Parathyroid adenoma (tissue), 2 donors: ENCODE results near the gene MRTFB.

Experiments used
- H2AFZ ChIP-seq: fragments of 300-600 bp; sonication (generic); one replicate; pipeline ENCODE4 v1.7.0; 2017; ENCODE audit warnings: antibody characterized with exemption, mild to moderate bottlenecking
- H3K27ac ChIP-seq: fragments of 300-600 bp; sonication (generic); one replicate; pipeline ENCODE4 v1.7.0; 2017
- H3K27me3 ChIP-seq: fragments of 300-600 bp; sonication (generic); one replicate; pipeline ENCODE4 v1.7.0; 2017; ENCODE audit warnings: low read length; ENCODE audit not compliant: control insufficient read depth, insufficient read depth
- H3K36me3 ChIP-seq: fragments of 300-600 bp; sonication (generic); one replicate; pipeline ENCODE4 v1.7.0; 2017; ENCODE audit warnings: low read length; ENCODE audit not compliant: control insufficient read depth, insufficient read depth
- H3K4me1 ChIP-seq: fragments of 300-600 bp; sonication (generic); one replicate; pipeline ENCODE4 v1.7.0; 2017; ENCODE audit warnings: control low read depth
- H3K4me2 ChIP-seq: fragments of 300-600 bp; sonication (generic); one replicate; pipeline ENCODE4 v1.7.0; 2017; ENCODE audit warnings: low read length
- H3K4me3 ChIP-seq: fragments of 300-600 bp; sonication (generic); one replicate; pipeline ENCODE4 v1.7.0; 2017; ENCODE audit warnings: low read depth, low read length
- H3K79me2 ChIP-seq: fragments of 300-600 bp; sonication (generic); one replicate; pipeline ENCODE4 v1.7.0; 2017; ENCODE audit warnings: control low read depth
- H3K9ac ChIP-seq: fragments of 300-600 bp; sonication (generic); one replicate; pipeline ENCODE4 v1.7.0; 2017; ENCODE audit warnings: mild to moderate bottlenecking
- H3K9me3 ChIP-seq: fragments of 300-600 bp; sonication (generic); one replicate; pipeline ENCODE4 v1.7.0; 2017; ENCODE audit warnings: low read length; ENCODE audit not compliant: control insufficient read depth
- TF ChIP-seq, protein P1 (sequence below): fragments of 300-600 bp; sonication (generic); IDR thresholded peaks from one replicate; pipeline ENCODE4 v1.7.0; 2017; ENCODE audit warnings: antibody characterized with exemption, mild to moderate bottlenecking
- donor health status: primary hyperparathyroidism.

Gene MRTFB

DNA sequence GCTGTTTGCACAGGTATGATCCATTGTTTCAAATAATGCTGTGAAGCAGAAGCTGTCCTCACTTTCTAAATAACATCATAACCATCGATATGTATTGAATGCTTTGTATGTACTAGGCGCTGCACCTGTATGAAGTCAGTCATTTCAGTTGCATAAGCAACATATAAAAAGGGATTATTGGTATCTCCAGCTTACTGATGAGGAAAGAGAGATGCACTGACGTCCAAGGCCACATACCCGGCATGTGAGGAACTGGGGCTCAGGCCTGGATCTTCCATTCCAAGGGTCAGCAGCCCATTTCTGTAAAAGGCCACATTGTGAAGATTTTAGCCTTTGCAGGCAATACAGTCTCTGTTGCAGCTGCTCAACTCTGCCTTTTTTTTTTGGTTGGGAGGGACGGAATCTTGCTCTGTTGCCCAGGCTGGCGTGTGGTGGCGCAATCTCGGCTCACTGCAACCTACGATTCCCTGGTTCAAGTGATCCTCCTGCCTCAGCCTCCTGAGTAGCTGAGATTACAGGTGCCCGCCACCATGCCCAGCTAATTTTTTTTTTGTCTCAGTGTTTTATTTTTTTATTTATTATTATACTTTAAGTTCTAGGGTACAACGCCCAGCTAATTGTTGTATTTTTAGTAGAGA, 244.7 kb downstream of the MRTFB start:
- Histone ChIP-seq H2AFZ (no peak overlapping the region), H3K9ac (no peak overlapping the region), H3K9me3 (no peaks in the 10 kb centered on the region), H3K4me3 (no peak overlapping the region), H3K27me3 (no peaks in the 10 kb centered on the region), H3K4me1 (no peaks in the 10 kb centered on the region), H3K36me3 (no peaks in the 10 kb centered on the region), H3K27ac (no peak overlapping the region), H3K79me2 (no peaks in the 10 kb centered on the region), H3K4me2 (no peak overlapping the region)
- TF ChIP-seq, protein P1, sequence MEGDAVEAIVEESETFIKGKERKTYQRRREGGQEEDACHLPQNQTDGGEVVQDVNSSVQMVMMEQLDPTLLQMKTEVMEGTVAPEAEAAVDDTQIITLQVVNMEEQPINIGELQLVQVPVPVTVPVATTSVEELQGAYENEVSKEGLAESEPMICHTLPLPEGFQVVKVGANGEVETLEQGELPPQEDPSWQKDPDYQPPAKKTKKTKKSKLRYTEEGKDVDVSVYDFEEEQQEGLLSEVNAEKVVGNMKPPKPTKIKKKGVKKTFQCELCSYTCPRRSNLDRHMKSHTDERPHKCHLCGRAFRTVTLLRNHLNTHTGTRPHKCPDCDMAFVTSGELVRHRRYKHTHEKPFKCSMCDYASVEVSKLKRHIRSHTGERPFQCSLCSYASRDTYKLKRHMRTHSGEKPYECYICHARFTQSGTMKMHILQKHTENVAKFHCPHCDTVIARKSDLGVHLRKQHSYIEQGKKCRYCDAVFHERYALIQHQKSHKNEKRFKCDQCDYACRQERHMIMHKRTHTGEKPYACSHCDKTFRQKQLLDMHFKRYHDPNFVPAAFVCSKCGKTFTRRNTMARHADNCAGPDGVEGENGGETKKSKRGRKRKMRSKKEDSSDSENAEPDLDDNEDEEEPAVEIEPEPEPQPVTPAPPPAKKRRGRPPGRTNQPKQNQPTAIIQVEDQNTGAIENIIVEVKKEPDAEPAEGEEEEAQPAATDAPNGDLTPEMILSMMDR: no peak
